MM.1S (cell line): ENCODE results near the gene PSMD6.

Experiments used
- EZH2phosphoT487 ChIP-seq: fragments of 300-600 bp; sonication (generic); IDR thresholded peaks from 2 replicates; pipeline ENCODE4 v1.6.1; 2018; ENCODE audit warnings: antibody characterized with exemption, low read length
- TF ChIP-seq, protein P1 (sequence below): fragments of 300-600 bp; sonication (generic); IDR thresholded peaks from 2 replicates; pipeline ENCODE4 v1.5.1; 2016; ENCODE audit warnings: antibody characterized with exemption, low read length, mixed read lengths

DNA sequence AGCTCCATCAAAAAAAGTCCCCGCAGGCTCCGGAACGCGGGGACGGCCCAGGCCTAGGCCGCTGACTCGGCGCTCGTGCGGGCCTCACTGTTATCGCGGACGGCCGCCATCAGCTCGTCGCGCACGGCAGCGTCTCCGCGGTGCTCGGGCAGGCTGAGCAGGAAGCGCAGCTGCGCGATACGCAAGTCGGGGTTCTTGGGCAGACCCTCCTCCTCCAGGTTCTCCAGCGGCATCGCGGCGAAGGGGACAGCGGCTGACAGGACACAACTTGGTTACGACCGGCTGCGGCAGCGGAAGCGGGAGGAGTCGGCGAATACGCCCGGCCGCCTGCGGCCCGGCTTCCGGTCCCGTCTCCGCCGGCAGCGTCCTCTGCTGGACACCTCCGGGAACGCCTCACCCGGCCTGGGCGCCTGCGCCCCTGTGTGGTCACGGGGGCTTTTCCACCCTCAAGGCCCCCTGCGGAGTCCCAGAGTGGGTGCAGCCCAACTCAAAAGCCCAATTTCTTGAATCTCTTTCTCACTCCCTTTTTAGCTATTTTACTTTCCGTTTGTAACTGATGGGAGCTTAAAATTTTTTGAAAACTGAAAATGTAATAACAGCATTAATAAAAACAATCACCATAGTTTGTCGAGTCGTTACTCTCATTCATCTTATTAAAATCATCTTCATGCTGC lies at the start of gene PSMD6:
- TF ChIP-seq, protein P1, sequence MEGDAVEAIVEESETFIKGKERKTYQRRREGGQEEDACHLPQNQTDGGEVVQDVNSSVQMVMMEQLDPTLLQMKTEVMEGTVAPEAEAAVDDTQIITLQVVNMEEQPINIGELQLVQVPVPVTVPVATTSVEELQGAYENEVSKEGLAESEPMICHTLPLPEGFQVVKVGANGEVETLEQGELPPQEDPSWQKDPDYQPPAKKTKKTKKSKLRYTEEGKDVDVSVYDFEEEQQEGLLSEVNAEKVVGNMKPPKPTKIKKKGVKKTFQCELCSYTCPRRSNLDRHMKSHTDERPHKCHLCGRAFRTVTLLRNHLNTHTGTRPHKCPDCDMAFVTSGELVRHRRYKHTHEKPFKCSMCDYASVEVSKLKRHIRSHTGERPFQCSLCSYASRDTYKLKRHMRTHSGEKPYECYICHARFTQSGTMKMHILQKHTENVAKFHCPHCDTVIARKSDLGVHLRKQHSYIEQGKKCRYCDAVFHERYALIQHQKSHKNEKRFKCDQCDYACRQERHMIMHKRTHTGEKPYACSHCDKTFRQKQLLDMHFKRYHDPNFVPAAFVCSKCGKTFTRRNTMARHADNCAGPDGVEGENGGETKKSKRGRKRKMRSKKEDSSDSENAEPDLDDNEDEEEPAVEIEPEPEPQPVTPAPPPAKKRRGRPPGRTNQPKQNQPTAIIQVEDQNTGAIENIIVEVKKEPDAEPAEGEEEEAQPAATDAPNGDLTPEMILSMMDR, result peak; percentile 99
- no peak for TF ChIP-seq EZH2phosphoT487
